Choroid plexus epithelial cell (primary cell): ENCODE data around the gene PNLDC1.
"Not testable (repeated sequence)": the region's sequence is repeated elsewhere in the genome, so short reads cannot be mapped to it uniquely, and the experiment has no call there.

Experiments used
- DNase-seq: peaks from one replicate; pipeline ENCODE4 v3.0.0-alpha.2; 2010; ENCODE audit warnings: low read depth
- H3K4me3 ChIP-seq: 2 replicates; pipeline ENCODE4 v1.5.1; 2011; ENCODE audit warnings: low read depth, mild to moderate bottlenecking, control low read depth, low read length, moderate library complexity
- CTCF ChIP-seq: conservative IDR thresholded peaks from 2 replicates; pipeline ENCODE4 v1.5.1; 2011; ENCODE audit warnings: low read depth, mild to moderate bottlenecking, control low read depth, inconsistent platforms, low read length, moderate library complexity

Gene PNLDC1

GRCh38 chr6:159813781-159814180, 13.7 kb downstream of the PNLDC1 start:
- TF ChIP-seq CTCF: no peak
- no peak overlapping the region for H3K4me3 ChIP-seq
- DNase-seq: no peak

- no peak for TF ChIP-seq CTCF
- DNase-seq: no peak
- H3K4me3 ChIP-seq: no peak overlapping the region
Observed at GRCh38 chr6:159815410-159815809, 15.3 kb downstream of the PNLDC1 start.

- DNase-seq, H3K4me3 ChIP-seq: not testable (repeated sequence)
Observed at GRCh38 chr6:159816775-159817174, 16.7 kb downstream of the PNLDC1 start.

- no peak overlapping the region for H3K4me3 ChIP-seq
- no peak for DNase-seq
- TF ChIP-seq CTCF: no peak
Observed at GRCh38 chr6:159817951-159818739, 18.1 kb downstream of the PNLDC1 start.

GRCh38 chr6:159819098-159819497, 19.0 kb downstream of the PNLDC1 start:
- H3K4me3 ChIP-seq: no peak overlapping the region
- TF ChIP-seq CTCF: no peak
- no peak for DNase-seq

- no peak overlapping the region for H3K4me3 ChIP-seq
Observed at GRCh38 chr6:159819932-159820640, 20.0 kb downstream of the PNLDC1 start.

GRCh38 chr6:159821122-159821521, 21.0 kb downstream of the PNLDC1 start:
- H3K4me3 ChIP-seq: no peak overlapping the region
- TF ChIP-seq CTCF: no peak
- no peak for DNase-seq

More at GRCh38 chr6:159819932-159820640, 20.0 kb downstream of the PNLDC1 start:
- TF ChIP-seq CTCF: no peak
- DNase-seq: peak; percentile 5
